K562 (cell line): ENCODE data around the gene CAMK2B. TPM values are rescaled to one million over a fixed set of nuclear protein-coding genes. Genes with fewer than 3 reads are reported as not detected.

Experiments used
- ATAC-seq: fragments of 200-7000 bp; cut with Tn5 transposase; 3 replicates; pipeline ENCODE4 v1.9.1; 2020; ENCODE audit warnings: moderate library complexity
- BruUV-seq: library from RNA; stranded (reverse); fragments of 400-500 nt; replicated peaks from 2 replicates; lab custom pipeline; 2021; lab: Mats Ljungman, UMichigan
- CTCF ChIA-PET: fragments of 300-600 bp; formaldehyde crosslinking; extraction: SDS; loops from one replicate; lab custom pipeline; 2021; ENCODE audit warnings: low intra/inter-chr PET ratio; lab: Yijun Ruan, JAX
- POLR2A ChIA-PET: fragments of 300-600, 350-650 bp; sonication (Branson Sonifier 250); formaldehyde crosslinking; extraction: SDS; loops from one replicate; lab custom pipeline; 2021; ENCODE audit warnings: antibody characterized with exemption, inconsistent platforms; lab: Yijun Ruan, JAX
- DNase-seq, 4 experiments: peaks; one replicate each; pipeline versions ENCODE4 v3.0.0 to v3.0.0-alpha.2; 2011 to 2018; ENCODE audit warnings: low spot score in 3 of 4, mixed read lengths in 3 of 4; ENCODE audit errors: extremely low read depth in 1 of 4
- FAIRE-seq: peaks from 2 replicates; lab custom pipeline; 2011; peaks lifted over from hg19 to GRCh38; lab: Jason Lieb, UNC
- H2AFZ ChIP-seq: 2 replicates; pipeline ENCODE4 v1.6.0; 2011; ENCODE audit warnings: low read depth, low read length, control low read depth, inconsistent platforms
- H3K27ac ChIP-seq: fragments of 200-600 bp; 3 replicates; pipeline ENCODE4 v1.8.0; 2011; ENCODE audit warnings: low read depth, mild to moderate bottlenecking, control low read depth, inconsistent platforms, low read length, moderate library complexity, mixed read lengths; ENCODE audit errors: extremely low read depth
- H3K27me3 ChIP-seq, 2 experiments: fragments of 300-600 bp in 1 of 2; 2 replicates in 1 of 2; 3 replicates in 1 of 2; pipeline versions ENCODE4 v1.6.0 to v1.8.0; 2011; ENCODE audit warnings: inconsistent platforms in 2 of 2, low read length in 2 of 2, mild to moderate bottlenecking in 1 of 2, mixed read lengths in 1 of 2, moderate library complexity in 1 of 2; ENCODE audit not compliant: control insufficient read depth in 2 of 2, insufficient read depth in 2 of 2
- H3K36me3 ChIP-seq: fragments of 300-600 bp; 3 replicates; pipeline ENCODE4 v1.8.0; 2011; ENCODE audit warnings: mild to moderate bottlenecking, low read length, inconsistent platforms; ENCODE audit not compliant: control insufficient read depth, insufficient read depth
- H3K4me1 ChIP-seq, 2 experiments: fragments of 200-600 bp in 1 of 2; replicated peaks in 1 of 2; 2 replicates in 1 of 2; 3 replicates in 1 of 2; pipeline versions ENCODE4 v1.5.1 to v1.8.0; 2011; ENCODE audit warnings: inconsistent platforms in 2 of 2, low read length in 2 of 2, mild to moderate bottlenecking in 1 of 2, mixed read lengths in 1 of 2, moderate library complexity in 1 of 2; ENCODE audit not compliant: control insufficient read depth in 2 of 2, insufficient read depth in 2 of 2
- H3K4me2 ChIP-seq: 2 replicates; pipeline ENCODE4 v1.6.1; 2011; ENCODE audit warnings: low read length, control low read depth, inconsistent platforms, mixed read lengths; ENCODE audit not compliant: insufficient read depth
- H3K4me3 ChIP-seq: fragments of 200-600 bp; sonication (generic), shearing (Covaris generic); 2 replicates; pipeline ENCODE4 v1.5.1; 2016; ENCODE audit warnings: control low read depth, inconsistent platforms
- H3K79me2 ChIP-seq: fragments of 200-600 bp; 3 replicates; pipeline ENCODE4 v1.8.0; 2011; ENCODE audit warnings: low read length, inconsistent platforms; ENCODE audit not compliant: control insufficient read depth, insufficient read depth
- H3K9ac ChIP-seq, 2 experiments: 2 replicates each; pipeline versions ENCODE4 v1.6.0 to v1.6.1; 2011; ENCODE audit warnings: low read depth in 2 of 2, low read length in 2 of 2, control low read depth in 1 of 2, inconsistent platforms in 1 of 2, mild to moderate bottlenecking in 1 of 2, mixed read lengths in 1 of 2; ENCODE audit not compliant: insufficient read depth in 1 of 2
- H3K9me1 ChIP-seq: one replicate; pipeline ENCODE4 v1.6.0; 2011; ENCODE audit warnings: inconsistent platforms, mild to moderate bottlenecking, low read length, moderate library complexity; ENCODE audit not compliant: control insufficient read depth, insufficient read depth
- H3K9me3 ChIP-seq: replicated peaks from 2 replicates; pipeline ENCODE4 v1.5.1; 2011; ENCODE audit warnings: low read depth, low read length, inconsistent platforms; ENCODE audit not compliant: control insufficient read depth, insufficient read depth
- H4K20me1 ChIP-seq: replicated peaks from 2 replicates; pipeline ENCODE4 v1.6.1; 2011; ENCODE audit warnings: low read length, inconsistent platforms, mixed read lengths; ENCODE audit not compliant: control insufficient read depth, insufficient read depth
- FOS ChIP-seq: IDR thresholded peaks from 3 replicates; pipeline ENCODE4 v1.6.1; 2011; ENCODE audit not compliant: insufficient read length; ENCODE audit errors: extremely low read depth
- GABPB1 ChIP-seq: sonication (generic); formaldehyde crosslinking; IDR thresholded peaks from 2 replicates; pipeline ENCODE4 v1.8.0; 2022; ENCODE audit warnings: mild to moderate bottlenecking, missing genetic modification reagents
- JUN ChIP-seq, 2 experiments: sonication (generic) in 1 of 2; formaldehyde crosslinking in 1 of 2; IDR thresholded peaks; 2 replicates each; pipeline versions ENCODE4 v1.6.1 to v1.8.0; 2012 to 2022; ENCODE audit warnings: borderline replicate concordance in 2 of 2, mild to moderate bottlenecking in 2 of 2, improper control_type of control experiment in 1 of 2, low read depth in 1 of 2, low read length in 1 of 2, missing genetic modification reagents in 1 of 2
- KDM4B ChIP-seq, 2 experiments: fragments of 450-650 bp in 1 of 2; sonication (generic) in 1 of 2; IDR thresholded peaks; 2 replicates each; pipeline ENCODE4 v1.6.1; 2016 to 2017; ENCODE audit warnings: borderline replicate concordance in 2 of 2, antibody characterized with exemption in 1 of 2, low read depth in 1 of 2, mild to moderate bottlenecking in 1 of 2
- PHF21A ChIP-seq: fragments of 450-650 bp; IDR thresholded peaks from 2 replicates; pipeline ENCODE4 v1.6.1; 2017; ENCODE audit warnings: low read depth, borderline replicate concordance
- PTRF ChIP-seq: fragments of 450-650 bp; IDR thresholded peaks from 2 replicates; pipeline ENCODE4 v1.6.1; 2016; ENCODE audit warnings: mild to moderate bottlenecking, missing genetic modification characterization, missing compliant biosample characterization
- SIRT6 ChIP-seq: IDR thresholded peaks from one replicate; pipeline ENCODE4 v1.6.1; 2012; ENCODE audit warnings: low read depth, mild to moderate bottlenecking, control low read depth, inconsistent platforms, low read length, moderate library complexity
- ZNF324 ChIP-seq: fragments of 250-450 bp; sonication (Bioruptor Pico); IDR thresholded peaks from 2 replicates; pipeline ENCODE4 v1.4.0; 2020; ENCODE audit warnings: mild to moderate bottlenecking
- WGBS: fragments of 100-300 bp; shearing (Covaris generic); methylation state at CpG from one replicate; pipeline ENCODE4 v1.1.6; 2016; ENCODE audit warnings: low coverage, mixed read lengths; ENCODE audit not compliant: insufficient coverage; ENCODE audit errors: missing lambda C conversion rate; 5-methylcytosine and 5-hydroxymethylcytosine counted together
- in situ Hi-C: fragments of 300-500 bp; cut with MboI; formaldehyde crosslinking; loops from 4 replicates; pipeline ENCODE4 v1.15.0; 2018; ENCODE audit warnings: inconsistent platforms, mixed read lengths
- intact Hi-C: fragments of 100-400 bp; cut with micrococcal nuclease; formaldehyde crosslinking; loops from 2 replicates; pipeline ENCODE4 v1.14.2; 2022
- polyA plus RNA-seq, 8 experiments: library from polyadenylated mRNA; depleted of rRNA in 4 of 8; stranded (reverse) in 5 of 8; unstranded in 3 of 8; fragments of >200 nt; fragmentation: Nextera tagmentation in 2 of 8; fragmentation: Illumina TruSeq in 1 of 8; extraction: Ambion mirVana in 2 of 8; extraction: Trizol in 1 of 8; gene quantifications; 2 replicates each; pipeline versions ENCODE4 v1.2.1 to v1.2.3, GENCODE V29; 2011 to 2014; ENCODE audit warnings: inconsistent platforms in 1 of 8, missing spikeins in 1 of 8
- total RNA-seq, 7 experiments: library from RNA; depleted of rRNA in 6 of 7; stranded (reverse); fragments of >200 nt in 6 of 7; fragmentation: Illumina TruSeq in 2 of 7; extraction: Trizol in 2 of 7; gene quantifications; 2 replicates each; pipeline versions ENCODE4 v1.2.1 to v1.2.3, GENCODE V29; 2011 to 2021; ENCODE audit warnings: low replicate concordance in 1 of 7
- TF ChIP-seq, protein P1 (sequence below), 2 experiments: IDR thresholded peaks in 1 of 2; conservative IDR thresholded peaks in 1 of 2; 2 replicates each; pipeline ENCODE4 v1.6.1; 2016; ENCODE audit warnings: low read depth in 2 of 2, mild to moderate bottlenecking in 1 of 2, missing compliant biosample characterization in 1 of 2, missing genetic modification characterization in 1 of 2, moderate library complexity in 1 of 2
- TF ChIP-seq, protein P2 (sequence below), 2 experiments: fragments of 450-650 bp; IDR thresholded peaks; 2 replicates each; pipeline ENCODE4 v1.6.1; 2016; ENCODE audit warnings: mild to moderate bottlenecking in 2 of 2, borderline replicate concordance in 1 of 2, low read depth in 1 of 2, moderate library complexity in 1 of 2

The CAMK2B gene
- total and polyA plus RNA-seq, 9 of the 15 experiments (the other 6 are each of a cell fraction or from before 2014, with no cell fraction given), result 0.04 to 0.09 (median 0.05) TPM; not detected in 4

DNA sequence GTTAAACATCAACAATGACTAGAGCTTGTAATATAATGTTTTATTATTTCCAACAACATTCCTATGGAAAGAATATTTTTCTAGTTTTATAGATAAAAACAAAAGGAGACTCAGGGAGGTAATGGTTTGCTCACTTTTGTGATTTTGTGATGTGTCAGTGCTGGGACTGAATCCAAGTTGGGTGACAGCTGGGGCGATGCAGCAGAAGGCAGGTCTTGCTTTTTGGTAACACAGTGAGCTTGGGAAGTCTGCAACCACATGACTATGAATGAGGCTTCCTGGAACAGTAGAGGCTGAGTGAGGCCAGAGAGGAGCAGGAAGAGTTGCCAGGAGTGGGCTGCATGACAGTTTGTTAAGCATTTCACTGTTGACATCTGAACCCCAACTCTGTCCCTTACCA lies 129.5 kb downstream of the CAMK2B start:
- intact Hi-C loops, result loop anchor here (1.0 to 5.0 kb wide), 4 partner anchors 49 to 123 kb away; no protein-coding TSS in a partner anchor
- POLR2A ChIA-PET, result interaction anchor here (0.6 to 2.0 kb wide), 5 partner anchors 8 to 129 kb away, joined by 3 to 6 read pairs (median 4); no protein-coding TSS in a partner anchor
- Histone ChIP-seq H3K36me3 (no peaks in the 10 kb centered on the region), H3K9ac (no peak overlapping the region), H3K79me2 (peaks cover 1% of the 10 kb centered on the region; the same call in 2 of the 3 replicates), H3K4me2 (no peak overlapping the region), H3K27me3 (no peaks in the 10 kb centered on the region), H4K20me1 (no peaks in the 10 kb centered on the region), H3K27ac (no peak overlapping the region), H3K9me1 (no peaks in the 10 kb centered on the region), H3K4me3 (no peak overlapping the region), H2AFZ (no peak overlapping the region), H3K9me3 (no peaks in the 10 kb centered on the region), H3K4me1 (peaks cover 2 to 3% of the 10 kb centered on the region in 2 experiments; a peak in 3 of 5 replicates)
- ATAC-seq, result no peak
- WGBS, result 0% methylated on average over 1 of the region's 1 CpG
- CTCF ChIA-PET, result interaction anchor here (1.0 kb wide), 1 partner anchor 64 kb away, joined by 4 read pairs; no protein-coding TSS in a partner anchor
- in situ Hi-C loops, result no loop called here
- no peak for DNase-seq
- BruUV-seq, result no TSS peak
- FAIRE-seq, result no peak
- TF ChIP-seq SIRT6 (no peak), PHF21A (no peak), JUN (IDR thresholded peaks at IDR 0.05; ENCODE audit: borderline replicate concordance, low read depth, low read length) (no peak), JUN (CRISPR knock-in tag; IDR thresholded peaks at IDR 0.05; ENCODE audit: borderline replicate concordance) (no peak), KDM4B (IDR thresholded peaks at IDR 0.05; ENCODE audit: borderline replicate concordance in 2 of 2, low read depth in 1 of 2) (no peak), PTRF (tag) (no peak), ZNF324 (CRISPR knock-in tag) (no peak), GABPB1 (CRISPR knock-in tag) (no peak), FOS (no peak)
- TF ChIP-seq, protein P1, sequence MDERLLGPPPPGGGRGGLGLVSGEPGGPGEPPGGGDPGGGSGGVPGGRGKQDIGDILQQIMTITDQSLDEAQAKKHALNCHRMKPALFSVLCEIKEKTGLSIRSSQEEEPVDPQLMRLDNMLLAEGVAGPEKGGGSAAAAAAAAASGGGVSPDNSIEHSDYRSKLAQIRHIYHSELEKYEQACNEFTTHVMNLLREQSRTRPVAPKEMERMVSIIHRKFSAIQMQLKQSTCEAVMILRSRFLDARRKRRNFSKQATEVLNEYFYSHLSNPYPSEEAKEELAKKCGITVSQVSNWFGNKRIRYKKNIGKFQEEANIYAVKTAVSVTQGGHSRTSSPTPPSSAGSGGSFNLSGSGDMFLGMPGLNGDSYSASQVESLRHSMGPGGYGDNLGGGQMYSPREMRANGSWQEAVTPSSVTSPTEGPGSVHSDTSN (CRISPR knock-in tag; IDR thresholded peaks at IDR 0.05; ENCODE audit: low read depth), result no peak
- TF ChIP-seq, protein P1 (tag; conservative IDR thresholded peaks at IDR 0.05; ENCODE audit: low read depth), result 0 out of 2 replicates have a peak, but pooled peaks have one; percentile 35
- TF ChIP-seq, protein P2, sequence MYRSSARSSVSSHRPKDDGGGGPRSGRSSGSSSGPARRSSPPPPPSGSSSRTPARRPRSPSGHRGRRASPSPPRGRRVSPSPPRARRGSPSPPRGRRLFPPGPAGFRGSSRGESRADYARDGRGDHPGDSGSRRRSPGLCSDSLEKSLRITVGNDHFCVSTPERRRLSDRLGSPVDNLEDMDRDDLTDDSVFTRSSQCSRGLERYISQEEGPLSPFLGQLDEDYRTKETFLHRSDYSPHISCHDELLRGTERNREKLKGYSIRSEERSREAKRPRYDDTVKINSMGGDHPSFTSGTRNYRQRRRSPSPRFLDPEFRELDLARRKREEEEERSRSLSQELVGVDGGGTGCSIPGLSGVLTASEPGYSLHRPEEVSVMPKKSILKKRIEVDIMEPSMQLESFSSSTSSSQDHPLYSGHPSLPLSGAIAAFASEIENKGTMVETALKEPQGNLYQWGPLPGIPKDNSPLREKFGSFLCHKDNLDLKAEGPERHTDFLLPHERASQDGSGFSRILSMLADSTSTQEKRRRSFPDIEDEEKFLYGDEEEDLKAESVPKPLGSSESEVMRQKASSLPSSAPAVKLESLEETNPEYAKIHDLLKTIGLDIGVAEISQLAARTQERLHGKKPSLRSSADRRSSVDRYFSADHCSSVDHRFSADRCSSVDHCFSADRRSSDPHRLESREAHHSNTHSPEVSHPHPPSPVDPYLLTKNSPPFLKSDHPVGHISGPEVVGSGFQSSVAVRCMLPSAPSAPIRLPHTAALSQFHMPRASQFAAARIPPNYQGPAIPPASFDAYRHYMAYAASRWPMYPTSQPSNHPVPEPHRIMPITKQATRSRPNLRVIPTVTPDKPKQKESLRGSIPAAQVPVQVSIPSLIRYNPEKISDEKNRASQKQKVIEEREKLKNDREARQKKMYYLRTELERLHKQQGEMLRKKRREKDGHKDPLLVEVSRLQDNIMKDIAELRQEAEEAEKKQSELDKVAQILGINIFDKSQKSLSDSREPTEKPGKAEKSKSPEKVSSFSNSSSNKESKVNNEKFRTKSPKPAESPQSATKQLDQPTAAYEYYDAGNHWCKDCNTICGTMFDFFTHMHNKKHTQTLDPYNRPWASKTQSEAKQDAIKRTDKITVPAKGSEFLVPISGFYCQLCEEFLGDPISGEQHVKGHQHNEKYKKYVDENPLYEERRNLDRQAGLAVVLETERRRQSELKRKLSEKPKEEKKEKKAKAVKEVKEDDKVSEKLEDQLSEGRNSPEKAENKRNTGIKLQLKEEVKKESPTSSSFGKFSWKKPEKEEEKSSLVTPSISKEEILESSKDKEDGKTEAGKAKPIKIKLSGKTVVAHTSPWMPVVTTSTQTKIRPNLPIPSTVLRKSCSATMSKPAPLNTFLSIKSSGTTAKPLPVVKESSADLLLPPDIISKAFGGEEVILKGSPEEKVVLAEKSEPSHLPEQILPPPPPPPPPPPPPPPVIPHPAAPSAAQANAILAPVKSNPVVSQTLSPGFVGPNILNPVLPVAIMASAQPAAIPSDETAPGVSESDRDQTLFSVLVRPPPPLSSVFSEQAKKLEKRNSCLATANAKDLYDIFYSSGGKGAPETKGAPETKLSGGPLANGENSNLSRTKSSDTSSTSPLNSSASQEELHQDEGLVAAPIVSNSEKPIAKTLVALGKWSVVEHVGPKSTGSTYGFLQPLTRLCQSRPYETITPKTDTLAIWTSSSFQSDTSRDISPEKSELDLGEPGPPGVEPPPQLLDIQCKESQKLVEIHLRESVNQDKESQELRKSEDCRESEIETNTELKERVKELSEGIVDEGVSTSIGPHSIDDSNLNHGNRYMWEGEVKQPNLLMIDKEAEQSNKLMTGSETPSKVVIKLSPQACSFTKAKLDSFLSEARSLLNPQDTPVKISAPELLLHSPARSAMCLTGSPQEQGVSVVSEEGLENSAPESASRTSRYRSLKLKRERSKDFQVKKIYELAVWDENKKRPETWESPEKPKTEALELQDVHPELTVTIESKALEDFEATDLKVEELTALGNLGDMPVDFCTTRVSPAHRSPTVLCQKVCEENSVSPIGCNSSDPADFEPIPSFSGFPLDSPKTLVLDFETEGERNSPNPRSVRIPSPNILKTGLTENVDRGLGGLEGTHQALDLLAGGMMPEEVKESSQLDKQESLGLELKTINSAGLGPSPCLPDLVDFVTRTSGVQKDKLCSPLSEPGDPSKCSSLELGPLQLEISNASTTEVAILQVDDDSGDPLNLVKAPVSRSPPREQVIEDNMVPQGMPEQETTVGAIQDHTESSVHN (IDR thresholded peaks at IDR 0.05; ENCODE audit: borderline replicate concordance in 1 of 2, low read depth in 1 of 2), result no peak
